ENCODE measurements around the gene SEMA4D. TPM values are rescaled to one million over a fixed set of nuclear protein-coding genes. Genes with fewer than 3 reads are reported as not detected.

Gene SEMA4D
- total RNA-seq, 3 donors from 2014 or later (not counting 1 experiment from before 2014, with no cell fraction given): 354 to 448 (median 420) TPM

- no peaks in the 10 kb centered on the region for H3K27me3 ChIP-seq (ENCODE audit: control insufficient read depth, insufficient read depth, low read length)
- H3K9me3 Mint-ChIP-seq: no peaks in the 10 kb centered on the region
- H3K4me1 ChIP-seq (ENCODE audit: control insufficient read depth, insufficient read depth, low read length): no peaks in the 10 kb centered on the region
- H3K4me1 Mint-ChIP-seq: peaks cover 0 to 30% of the 10 kb centered on the region in 2 donors
- no peak overlapping the region for H3K27ac ChIP-seq (ENCODE audit: low read length)
- ATAC-seq: no peak
- H3K9me3 ChIP-seq (ENCODE audit: control insufficient read depth, insufficient read depth, low read length): no peaks in the 10 kb centered on the region
- peak overlapping the region in 1 of 2 donors; percentile 27 for H3K27ac Mint-ChIP-seq
- H3K4me3 Mint-ChIP-seq: no peak overlapping the region
- no peak overlapping the region for H3K4me3 ChIP-seq (ENCODE audit: low read length)
- H3K36me3 Mint-ChIP-seq: peaks cover 60% of the 10 kb centered on the region
- H3K36me3 ChIP-seq (ENCODE audit: control insufficient read depth, insufficient read depth, low read length): peaks cover 84% of the 10 kb centered on the region
- no peaks in the 10 kb centered on the region for H3K27me3 Mint-ChIP-seq (ENCODE audit: low read depth in 2 of 2)
- intact Hi-C loops (cut with micrococcal nuclease): no loop called here
- DNase-seq: no peak
- WGBS (ENCODE audit: insufficient coverage): no CpG with 5 or more reads among the region's 1 CpG
- no peak for TF ChIP-seq CTCF (IDR thresholded peaks at IDR 0.05)
Observed at GRCh38 chr9:89342948-89343347, 155.0 kb downstream of the SEMA4D start.

GRCh38 chr9:89342213-89342612 lies 155.7 kb downstream of the SEMA4D start:
- intact Hi-C loops (cut with micrococcal nuclease): no loop called here
- no peaks in the 10 kb centered on the region for H3K27me3 Mint-ChIP-seq (ENCODE audit: low read depth in 2 of 2)

GRCh38 chr9:89340332-89340731 lies 157.6 kb downstream of the SEMA4D start:
- Histone ChIP-seq H3K4me3 (ENCODE audit: low read length) (no peak overlapping the region), H3K27ac (ENCODE audit: low read length) (no peak overlapping the region), H3K36me3 (ENCODE audit: control insufficient read depth, insufficient read depth, low read length) (peaks cover 81% of the 10 kb centered on the region), H3K27me3 (ENCODE audit: control insufficient read depth, insufficient read depth, low read length) (no peaks in the 10 kb centered on the region), H3K9me3 (ENCODE audit: control insufficient read depth, insufficient read depth, low read length) (no peaks in the 10 kb centered on the region), H3K4me1 (ENCODE audit: control insufficient read depth, insufficient read depth, low read length) (no peaks in the 10 kb centered on the region)
- ATAC-seq (no peak), DNase-seq (no peak)
- intact Hi-C loops (cut with micrococcal nuclease): no loop called here
- Mint-ChIP-seq H3K27ac (no peak overlapping the region), H3K27me3 (ENCODE audit: low read depth in 2 of 2) (no peaks in the 10 kb centered on the region), H3K9me3 (no peaks in the 10 kb centered on the region), H3K36me3 (peaks cover 56% of the 10 kb centered on the region), H3K4me1 (peaks cover 0 to 18% of the 10 kb centered on the region in 2 donors), H3K4me3 (no peak overlapping the region)
- whole genome bisulfite sequencing (ENCODE audit: insufficient coverage): 83% methylated on average over 1 of the region's 3 CpGs
- no peak for TF ChIP-seq CTCF (IDR thresholded peaks at IDR 0.05)

More at GRCh38 chr9:89342213-89342612, 155.7 kb downstream of the SEMA4D start:
- H3K36me3 ChIP-seq (ENCODE audit: control insufficient read depth, insufficient read depth, low read length): peaks cover 86% of the 10 kb centered on the region
- ATAC-seq (no peak), DNase-seq (no peak)
- H3K4me1 Mint-ChIP-seq: peaks cover 0 to 30% of the 10 kb centered on the region in 2 donors
- no peaks in the 10 kb centered on the region for H3K27me3 ChIP-seq (ENCODE audit: control insufficient read depth, insufficient read depth, low read length)
- no peak overlapping the region for H3K27ac Mint-ChIP-seq
- H3K27ac ChIP-seq (ENCODE audit: low read length): no peak overlapping the region
- H3K4me3 ChIP-seq (ENCODE audit: low read length): no peak overlapping the region
- no peaks in the 10 kb centered on the region for H3K4me1 ChIP-seq (ENCODE audit: control insufficient read depth, insufficient read depth, low read length)
- no peaks in the 10 kb centered on the region for H3K9me3 ChIP-seq (ENCODE audit: control insufficient read depth, insufficient read depth, low read length)
- no peak overlapping the region for H3K4me3 Mint-ChIP-seq
- TF ChIP-seq CTCF (IDR thresholded peaks at IDR 0.05): no peak
- 98% methylated on average over 4 of the region's 6 CpGs for WGBS (ENCODE audit: insufficient coverage)
- peaks cover 67% of the 10 kb centered on the region for H3K36me3 Mint-ChIP-seq
- no peaks in the 10 kb centered on the region for H3K9me3 Mint-ChIP-seq

- H3K27ac Mint-ChIP-seq: no peak overlapping the region
- H3K9me3 ChIP-seq (ENCODE audit: control insufficient read depth, insufficient read depth, low read length): no peaks in the 10 kb centered on the region
- H3K4me1 Mint-ChIP-seq: peaks cover 0 to 15% of the 10 kb centered on the region in 2 donors
- H3K27me3 ChIP-seq (ENCODE audit: control insufficient read depth, insufficient read depth, low read length): no peaks in the 10 kb centered on the region
- no peak for ATAC-seq
- intact Hi-C loops (cut with micrococcal nuclease): no loop called here
- H3K27ac ChIP-seq (ENCODE audit: low read length): no peak overlapping the region
- no peaks in the 10 kb centered on the region for H3K4me1 ChIP-seq (ENCODE audit: control insufficient read depth, insufficient read depth, low read length)
- DNase-seq: no peak
- TF ChIP-seq CTCF (IDR thresholded peaks at IDR 0.05): no peak
- no peaks in the 10 kb centered on the region for H3K9me3 Mint-ChIP-seq
- peaks cover 78% of the 10 kb centered on the region for H3K36me3 ChIP-seq (ENCODE audit: control insufficient read depth, insufficient read depth, low read length)
- H3K36me3 Mint-ChIP-seq: peaks cover 51% of the 10 kb centered on the region
- 67% methylated on average over 2 of the region's 2 CpGs for WGBS (ENCODE audit: insufficient coverage)
- H3K4me3 ChIP-seq (ENCODE audit: low read length): no peak overlapping the region
- no peaks in the 10 kb centered on the region for H3K27me3 Mint-ChIP-seq (ENCODE audit: low read depth in 2 of 2)
- H3K4me3 Mint-ChIP-seq: no peak overlapping the region
Observed at GRCh38 chr9:89339807-89340206, 158.1 kb downstream of the SEMA4D start.
